Endothelial cell of umbilical vein (primary cell): ENCODE data around the gene THSD4.

Experiments
- CTCF ChIP-seq, 2 donors: IDR thresholded peaks; 1 replicate in 1 of 2; 2 replicates in 1 of 2; pipeline ENCODE4 v1.5.1; 2011; ENCODE audit warnings: low read length in 2 of 2, mild to moderate bottlenecking in 2 of 2, moderate library complexity in 2 of 2, control low read depth in 1 of 2, inconsistent platforms in 1 of 2, low read depth in 1 of 2; ENCODE audit not compliant: insufficient read depth in 1 of 2; ENCODE audit errors: extremely low read depth in 1 of 2
- EZH2 ChIP-seq: IDR thresholded peaks from 2 replicates; pipeline ENCODE4 v1.6.1; 2012; ENCODE audit warnings: borderline replicate concordance, low read depth, mild to moderate bottlenecking, moderate library complexity, low read length, inconsistent platforms; ENCODE audit not compliant: severe bottlenecking
- MYC ChIP-seq: IDR thresholded peaks from one replicate; pipeline ENCODE4 v1.6.1; 2011; ENCODE audit warnings: mild to moderate bottlenecking, low read depth, low read length
- POLR2A ChIP-seq: IDR thresholded peaks from 2 replicates; pipeline ENCODE4 v1.6.1; 2012; ENCODE audit warnings: low read depth, mild to moderate bottlenecking, control low read depth, low read length
- POLR2AphosphoS5 ChIP-seq: IDR thresholded peaks from 2 replicates; pipeline ENCODE4 v1.6.1; 2012; ENCODE audit warnings: low read depth, mild to moderate bottlenecking, control low read depth, low read length, moderate library complexity; ENCODE audit not compliant: insufficient read depth

GRCh38 chr15:71705151-71705550 lies 589.9 kb downstream of the THSD4 start:
- no peak for TF ChIP-seq CTCF (IDR thresholded peaks at IDR 0.05; ENCODE audit: extremely low read depth in 1 of 2, insufficient read depth in 1 of 2, low read depth in 1 of 2, low read length in 2 of 2)
- TF ChIP-seq POLR2A: no peak
- no peak for TF ChIP-seq POLR2AphosphoS5
- no peak for TF ChIP-seq EZH2
- TF ChIP-seq MYC: no peak
